Adrenal gland (tissue), 12 donors: ENCODE results near the gene CFP. TPM values are rescaled to one million over a fixed set of nuclear protein-coding genes. Genes with fewer than 3 reads are reported as not detected.
A peak's percentile ranks its signal among the peaks of the same experiment; 100 is the strongest.

Source experiments
- DNase-seq, 7 donors: peaks; one replicate each; pipeline ENCODE4 v3.0.0-alpha.2; 2019 to 2020
- H3K27ac ChIP-seq, 5 donors: fragments of 200-600 bp; sonication (generic) in 4 of 5; 1 replicate in 3 of 5; 2 replicates in 2 of 5; pipeline versions ENCODE4 v1.5.1 to v1.8.0; 2016 to 2020; ENCODE audit warnings: mild to moderate bottlenecking in 1 of 5
- H3K27me3 ChIP-seq: fragments of 200-600 bp; 2 replicates; pipeline ENCODE4 v1.8.0; 2021
- H3K36me3 ChIP-seq, 2 donors: fragments of 200-600 bp; replicated peaks in 1 of 2; 1 replicate in 1 of 2; 2 replicates in 1 of 2; pipeline versions ENCODE4 v1.5.1 to v1.8.0; 2018 to 2022
- H3K4me1 ChIP-seq, 2 donors: fragments of 200-600 bp; replicated peaks in 1 of 2; 1 replicate in 1 of 2; 2 replicates in 1 of 2; pipeline versions ENCODE4 v1.5.1 to v1.8.0; 2018 to 2021
- H3K4me3 ChIP-seq, 4 donors: fragments of 200-600 bp; sonication (generic) in 3 of 4; one replicate each; pipeline ENCODE4 v1.5.1; 2016 to 2018
- H3K9me3 ChIP-seq, 3 donors: fragments of 200-600 bp; sonication (generic) in 1 of 3; replicated peaks in 1 of 3; 1 replicate in 2 of 3; 2 replicates in 1 of 3; pipeline versions ENCODE4 v1.5.1 to v1.8.0; 2016 to 2021
- POLR2A ChIP-seq, 2 donors: fragments of 450-650 bp; IDR thresholded peaks; one replicate each; pipeline ENCODE4 v1.6.1; 2017; ENCODE audit warnings: antibody characterized with exemption in 2 of 2, mild to moderate bottlenecking in 2 of 2, moderate library complexity in 1 of 2
- WGBS, 4 donors: extraction: QIAGEN DNeasy Blood & Tissue Kit in 2 of 4; methylation state at CpG; one replicate each; pipeline versions ENCODE4 v1.1.5 to v1.1.7; 2013 to 2017; 5-methylcytosine and 5-hydroxymethylcytosine counted together
- intact Hi-C, 2 donors: fragments of 100-400 bp; cut with DNase I; formaldehyde crosslinking; loops; one replicate each; pipeline versions ENCODE4 v1.14.1 to v1.15.0; 2022 to 2023
- polyA plus RNA-seq, 3 donors: library from polyadenylated mRNA; stranded (reverse); fragments of 200-250 nt in 2 of 3; fragments of 350-450 nt in 1 of 3; fragmentation: Illumina TruSeq in 1 of 3; extraction: RNeasy Lipid Tissue Mini Kit (QIAGEN cat#74804) in 1 of 3; gene quantifications; one replicate each; pipeline ENCODE4 v1.2.3, GENCODE V29; 2013 to 2014
- total RNA-seq, 9 donors: library from RNA; depleted of rRNA in 4 of 9; stranded (reverse); fragments of >200 nt in 4 of 9; fragments of 120-200 nt in 1 of 9; fragmentation: NEBNext Ultra II Directional in 1 of 9; extraction: Animal tissue kit (Norgen Biotek cat#: 25700) in 1 of 9; gene quantifications; one replicate each; pipeline versions ENCODE4 v1.1.0 to v1.2.4, GENCODE V29; 2013 to 2023
- TF ChIP-seq, protein P1 (sequence below), 6 experiments: fragments of 450-650 bp in 4 of 6; fragments of 200-600 bp in 2 of 6; sonication (generic) in 1 of 6; IDR thresholded peaks; 1 replicate in 5 of 6; 2 replicates in 1 of 6; pipeline versions ENCODE4 v1.5.1 to v1.8.0; 2016 to 2021; ENCODE audit warnings: antibody characterized with exemption in 6 of 6, mild to moderate bottlenecking in 2 of 6, moderate library complexity in 1 of 6
- donor health status: healthy with polysubstance abuse.
- donor health status: Bipolar disorder and iron deficiency.
- donor health status: DM: yes; HTN: yes; CAD: no.
- donor health status: DM: no; HTN: no; CAD: no.
- donor health status: DM: no; HTN: no; CAD: no.
- donor health status: DM: yes; HTN: yes; CAD: no.

Gene CFP
- total and polyA plus RNA-seq, 12 donors, result 0.91 to 14.5 (median 8.2) TPM

DNA sequence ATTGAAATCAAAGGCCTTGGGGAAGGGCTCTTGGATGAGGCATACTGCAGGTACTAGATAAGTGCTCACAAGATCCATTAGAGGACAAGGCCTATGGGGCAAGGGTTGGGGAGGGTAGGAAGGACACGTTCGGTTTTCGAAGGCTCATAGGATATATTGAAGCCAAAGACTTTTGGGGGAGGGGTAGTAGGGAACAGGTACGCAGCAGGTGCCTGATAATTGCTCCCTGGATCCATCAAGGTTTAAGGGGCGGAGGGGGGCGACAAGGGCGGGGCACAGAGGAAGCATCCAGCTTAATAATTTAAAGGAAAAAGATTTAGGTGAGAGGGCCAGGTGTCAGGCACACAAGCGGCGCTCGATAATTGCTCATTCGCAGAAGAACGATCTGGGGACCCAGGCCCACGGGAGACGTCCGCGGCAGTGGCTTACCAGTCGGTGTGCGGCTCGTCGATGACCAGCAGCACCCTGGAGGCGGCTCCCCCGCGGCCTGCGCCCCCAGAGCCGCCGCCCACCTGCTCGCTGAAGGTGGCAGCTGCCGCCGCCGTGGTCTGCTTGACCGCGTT, 10.7 kb downstream of the CFP start:
- H3K27ac ChIP-seq, result no peak overlapping the region
- H3K4me3 ChIP-seq, result peak overlapping the region in 1 of 4 donors; percentile 44
- H3K9me3 ChIP-seq, result no peaks in the 10 kb centered on the region
- peaks cover 12% of the 10 kb centered on the region for H3K27me3 ChIP-seq
- H3K36me3 ChIP-seq, result no peaks in the 10 kb centered on the region
- TF ChIP-seq, protein P1, sequence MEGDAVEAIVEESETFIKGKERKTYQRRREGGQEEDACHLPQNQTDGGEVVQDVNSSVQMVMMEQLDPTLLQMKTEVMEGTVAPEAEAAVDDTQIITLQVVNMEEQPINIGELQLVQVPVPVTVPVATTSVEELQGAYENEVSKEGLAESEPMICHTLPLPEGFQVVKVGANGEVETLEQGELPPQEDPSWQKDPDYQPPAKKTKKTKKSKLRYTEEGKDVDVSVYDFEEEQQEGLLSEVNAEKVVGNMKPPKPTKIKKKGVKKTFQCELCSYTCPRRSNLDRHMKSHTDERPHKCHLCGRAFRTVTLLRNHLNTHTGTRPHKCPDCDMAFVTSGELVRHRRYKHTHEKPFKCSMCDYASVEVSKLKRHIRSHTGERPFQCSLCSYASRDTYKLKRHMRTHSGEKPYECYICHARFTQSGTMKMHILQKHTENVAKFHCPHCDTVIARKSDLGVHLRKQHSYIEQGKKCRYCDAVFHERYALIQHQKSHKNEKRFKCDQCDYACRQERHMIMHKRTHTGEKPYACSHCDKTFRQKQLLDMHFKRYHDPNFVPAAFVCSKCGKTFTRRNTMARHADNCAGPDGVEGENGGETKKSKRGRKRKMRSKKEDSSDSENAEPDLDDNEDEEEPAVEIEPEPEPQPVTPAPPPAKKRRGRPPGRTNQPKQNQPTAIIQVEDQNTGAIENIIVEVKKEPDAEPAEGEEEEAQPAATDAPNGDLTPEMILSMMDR (IDR thresholded peaks at IDR 0.05), result no peak
- no peak for TF ChIP-seq POLR2A (IDR thresholded peaks at IDR 0.05)
- intact Hi-C loops, result no loop called here
- no peaks in the 10 kb centered on the region for H3K4me1 ChIP-seq
- no peak for DNase-seq
- 32 to 75% (median 67%) methylated on average over 5 to 32 of the region's 32 CpGs for whole genome bisulfite sequencing, 4 donors

DNA sequence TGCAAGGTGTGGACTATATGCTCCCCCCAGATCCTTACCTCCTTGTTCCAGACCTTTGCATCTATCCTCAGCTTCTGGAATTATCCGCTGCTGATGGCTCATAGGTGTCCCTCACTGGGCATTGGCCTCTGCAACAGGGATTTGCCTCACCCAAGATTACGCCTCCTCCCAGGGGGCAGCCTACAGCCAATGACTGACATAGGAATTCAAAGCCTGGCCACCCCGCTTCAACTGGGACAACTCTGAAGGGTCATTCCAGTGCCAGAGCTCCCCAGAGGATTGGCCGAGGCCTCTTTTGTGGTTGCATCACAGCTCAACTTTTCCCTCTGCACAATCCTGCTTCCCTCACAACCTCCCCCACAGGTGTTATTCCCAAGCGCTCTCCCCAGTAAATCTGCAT, 15.1 kb downstream of the CFP start:
- Histone ChIP-seq H3K9me3 (no peaks in the 10 kb centered on the region), H3K4me3 (no peak overlapping the region), H3K27ac (no peak overlapping the region), H3K36me3 (no peaks in the 10 kb centered on the region), H3K27me3 (peaks cover 3% of the 10 kb centered on the region), H3K4me1 (no peaks in the 10 kb centered on the region)
- TF ChIP-seq, protein P1 (IDR thresholded peaks at IDR 0.05), result no peak
- TF ChIP-seq POLR2A (IDR thresholded peaks at IDR 0.05), result no peak
- WGBS, 4 donors, result 69 to 91% (median 86%) methylated on average over 4 to 5 of the region's 5 CpGs
- intact Hi-C loops, result no loop called here
- peak in 1 of 7 donors; percentile 6 for DNase-seq

DNA sequence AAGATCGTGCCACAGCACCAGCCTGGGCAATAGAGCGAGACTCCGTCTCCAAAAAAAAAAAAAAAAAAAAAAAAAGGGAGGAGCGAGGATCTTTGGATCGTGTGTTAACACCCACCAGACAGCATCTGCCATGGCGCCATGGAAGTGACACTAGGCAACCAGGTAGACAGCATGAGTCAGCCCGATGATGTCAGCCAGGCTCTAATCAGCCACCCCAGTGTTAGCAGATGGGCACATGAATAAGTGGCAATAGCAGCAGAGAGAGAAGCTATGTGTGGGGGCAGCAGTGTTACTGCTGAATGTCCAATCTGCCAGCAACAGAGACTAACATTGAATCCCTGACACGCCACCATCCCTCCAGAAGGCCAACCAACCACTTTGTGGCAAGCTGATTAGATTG, 16.6 kb downstream of the CFP start:
- H3K4me1 ChIP-seq, result no peaks in the 10 kb centered on the region
- peak in 2 of 7 donors; percentile 5 to 43 for DNase-seq
- H3K9me3 ChIP-seq, result no peaks in the 10 kb centered on the region
- H3K27me3 ChIP-seq, result peaks cover 3% of the 10 kb centered on the region
- no peak overlapping the region for H3K27ac ChIP-seq
- no peaks in the 10 kb centered on the region for H3K36me3 ChIP-seq
- 74 to 92% (median 85%) methylated on average over 7 to 8 of the region's 8 CpGs for WGBS, 4 donors
- no peak for TF ChIP-seq POLR2A (IDR thresholded peaks at IDR 0.05)
- TF ChIP-seq, protein P1 (IDR thresholded peaks at IDR 0.05), result no peak
- intact Hi-C loops, result no loop called here
- H3K4me3 ChIP-seq, result no peak overlapping the region

DNA sequence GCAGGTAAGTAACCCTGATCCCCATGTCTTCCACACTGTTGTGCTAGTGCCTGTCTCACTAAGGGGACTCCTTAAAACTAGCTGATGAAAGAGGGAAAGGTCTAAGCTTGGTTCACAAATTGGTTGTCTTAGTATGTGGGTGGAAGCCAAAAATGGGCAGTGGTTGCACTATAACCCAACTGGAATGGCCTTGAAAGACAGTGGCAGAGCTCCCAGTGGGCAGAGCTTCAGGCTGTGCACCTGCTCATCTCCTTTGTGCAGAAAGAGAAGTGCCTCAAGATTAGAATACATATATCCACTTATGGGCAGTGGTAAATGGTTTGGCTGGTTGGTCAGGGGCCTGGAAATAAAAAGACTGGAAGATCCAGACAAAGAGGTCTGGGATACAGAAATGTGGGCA, 17.3 kb downstream of the CFP start:
- H3K27ac ChIP-seq, result no peak overlapping the region
- TF ChIP-seq, protein P1 (IDR thresholded peaks at IDR 0.05), result no peak
- no peak for TF ChIP-seq POLR2A (IDR thresholded peaks at IDR 0.05)
- peak in 5 of 7 donors; percentile 15 to 56 (median 34) for DNase-seq
- H3K4me1 ChIP-seq, result no peaks in the 10 kb centered on the region
- no peaks in the 10 kb centered on the region for H3K9me3 ChIP-seq
- intact Hi-C loops, result no loop called here
- H3K36me3 ChIP-seq, result no peaks in the 10 kb centered on the region
- H3K27me3 ChIP-seq, result peaks cover 3% of the 10 kb centered on the region
- no peak overlapping the region for H3K4me3 ChIP-seq
